Activated B cell treated with CpG ODN at 0.5 μM for 24 hours (primary cell): Measurements from ENCODE around the gene ARHGEF2. TPM values are rescaled to one million over a fixed set of nuclear protein-coding genes. Genes with fewer than 3 reads are reported as not detected.

Source experiments
- ATAC-seq: fragments of 200-7000 bp; cut with Tn5 transposase; one replicate; pipeline ENCODE4 v1.10.0; 2021; ENCODE audit warnings: low read depth, mild to moderate bottlenecking, moderate library complexity
- CTCF ChIA-PET: fragments of 350-600 bp; sonication (Branson Sonifier 250); formaldehyde crosslinking; loops from one replicate; lab custom pipeline; 2021; ENCODE audit warnings: antibody characterized with exemption; lab: Charles Lee
- POLR2A ChIA-PET: fragments of 350-600 bp; sonication (Branson Sonifier 250); formaldehyde crosslinking; loops from one replicate; lab custom pipeline; 2021; ENCODE audit warnings: antibody characterized with exemption; lab: Charles Lee
- DNase-seq: peaks from one replicate; pipeline ENCODE4 v3.0.0; 2022
- H3K27ac Mint-ChIP-seq: one replicate; pipeline ENCODE4 v1.8.0; 2020; ENCODE audit warnings: mixed read lengths
- H3K27me3 Mint-ChIP-seq: one replicate; pipeline ENCODE4 v1.8.0; 2021; ENCODE audit warnings: mixed read lengths
- H3K36me3 Mint-ChIP-seq: one replicate; pipeline ENCODE4 v1.8.0; 2021; ENCODE audit warnings: low read depth, mixed read lengths
- H3K4me1 Mint-ChIP-seq: one replicate; pipeline ENCODE4 v1.8.0; 2021; ENCODE audit warnings: mixed read lengths
- H3K4me3 Mint-ChIP-seq: one replicate; pipeline ENCODE4 v1.8.0; 2020; ENCODE audit warnings: mild to moderate bottlenecking, mixed read lengths
- H3K9me3 Mint-ChIP-seq: one replicate; pipeline ENCODE4 v1.8.0; 2020; ENCODE audit warnings: mixed read lengths
- intact Hi-C: fragments of 100-400 bp; cut with micrococcal nuclease; formaldehyde crosslinking; loops from one replicate; pipeline ENCODE4 v1.15.1; 2024
- total RNA-seq: library from RNA; stranded (reverse); gene quantifications from 2 replicates; pipeline ENCODE4 v1.2.3, GENCODE V29; 2022
- TF ChIP-seq, protein P1 (sequence below): fragments of 200-600 bp; IDR thresholded peaks from one replicate; pipeline ENCODE4 v1.8.0; 2022; ENCODE audit warnings: antibody characterized with exemption, mild to moderate bottlenecking

The ARHGEF2 gene
- total RNA-seq, 1 donor from 2014 or later: 207 TPM

- Mint-ChIP-seq H3K36me3 (peaks cover 63% of the 10 kb centered on the region), H3K9me3 (no peaks in the 10 kb centered on the region), H3K27ac (no peak overlapping the region), H3K27me3 (no peaks in the 10 kb centered on the region), H3K4me1 (no peaks in the 10 kb centered on the region), H3K4me3 (no peak overlapping the region)
- no peak for DNase-seq
- no peak for ATAC-seq
- ChIA-PET POLR2A (no interaction called here), CTCF (no interaction called here)
- TF ChIP-seq, protein P1, sequence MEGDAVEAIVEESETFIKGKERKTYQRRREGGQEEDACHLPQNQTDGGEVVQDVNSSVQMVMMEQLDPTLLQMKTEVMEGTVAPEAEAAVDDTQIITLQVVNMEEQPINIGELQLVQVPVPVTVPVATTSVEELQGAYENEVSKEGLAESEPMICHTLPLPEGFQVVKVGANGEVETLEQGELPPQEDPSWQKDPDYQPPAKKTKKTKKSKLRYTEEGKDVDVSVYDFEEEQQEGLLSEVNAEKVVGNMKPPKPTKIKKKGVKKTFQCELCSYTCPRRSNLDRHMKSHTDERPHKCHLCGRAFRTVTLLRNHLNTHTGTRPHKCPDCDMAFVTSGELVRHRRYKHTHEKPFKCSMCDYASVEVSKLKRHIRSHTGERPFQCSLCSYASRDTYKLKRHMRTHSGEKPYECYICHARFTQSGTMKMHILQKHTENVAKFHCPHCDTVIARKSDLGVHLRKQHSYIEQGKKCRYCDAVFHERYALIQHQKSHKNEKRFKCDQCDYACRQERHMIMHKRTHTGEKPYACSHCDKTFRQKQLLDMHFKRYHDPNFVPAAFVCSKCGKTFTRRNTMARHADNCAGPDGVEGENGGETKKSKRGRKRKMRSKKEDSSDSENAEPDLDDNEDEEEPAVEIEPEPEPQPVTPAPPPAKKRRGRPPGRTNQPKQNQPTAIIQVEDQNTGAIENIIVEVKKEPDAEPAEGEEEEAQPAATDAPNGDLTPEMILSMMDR: no peak
- intact Hi-C loops: no loop called here
Observed at GRCh38 chr1:155900161-155900560, 78.2 kb downstream of the ARHGEF2 start.

DNA sequence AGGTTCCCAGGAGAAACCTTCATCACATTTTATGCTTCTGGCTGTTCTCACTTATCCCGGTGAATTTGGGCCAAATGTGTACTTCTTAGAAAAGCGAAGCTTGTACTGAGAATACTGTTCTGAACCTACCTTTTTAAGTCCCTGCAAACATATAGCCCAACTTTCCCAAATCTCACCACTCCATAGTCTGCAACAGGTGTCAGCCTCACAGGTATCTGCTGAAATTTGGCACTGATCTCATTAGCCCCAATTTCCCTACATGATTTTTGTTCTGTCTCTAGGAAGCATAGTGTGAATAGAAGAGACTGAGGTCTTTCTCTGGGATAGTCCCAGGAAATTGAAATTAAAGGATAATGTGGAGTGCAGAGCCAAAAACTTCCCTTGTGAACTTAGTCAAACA lies 78.7 kb downstream of the ARHGEF2 start:
- TF ChIP-seq, protein P1: no peak
- H3K27me3 Mint-ChIP-seq: no peaks in the 10 kb centered on the region
- H3K9me3 Mint-ChIP-seq: no peaks in the 10 kb centered on the region
- ChIA-PET POLR2A (no interaction called here), CTCF (interaction anchor here (0.6 kb wide), 1 partner anchor 360 kb away, joined by 3 read pairs; no protein-coding TSS in a partner anchor)
- H3K36me3 Mint-ChIP-seq: peaks cover 58% of the 10 kb centered on the region
- DNase-seq (no peak), ATAC-seq (no peak)
- H3K4me1 Mint-ChIP-seq: no peaks in the 10 kb centered on the region
- intact Hi-C loops: no loop called here
- no peak overlapping the region for H3K27ac Mint-ChIP-seq
- no peak overlapping the region for H3K4me3 Mint-ChIP-seq

GRCh38 chr1:155898888-155899287 lies 79.5 kb downstream of the ARHGEF2 start:
- ATAC-seq: no peak
- POLR2A ChIA-PET: no interaction called here
- H3K36me3 Mint-ChIP-seq: peaks cover 50% of the 10 kb centered on the region

GRCh38 chr1:155897746-155898145 lies 80.6 kb downstream of the ARHGEF2 start:
- no peak for DNase-seq
- H3K27me3 Mint-ChIP-seq: no peaks in the 10 kb centered on the region
- ChIA-PET POLR2A (interaction anchor here (0.6 kb wide), 1 partner anchor 812 kb away, joined by 3 read pairs; no protein-coding TSS in a partner anchor), CTCF (no interaction called here)
- TF ChIP-seq, protein P1: no peak
- no peak overlapping the region for H3K27ac Mint-ChIP-seq
- intact Hi-C loops: no loop called here
- no peak for ATAC-seq
- no peaks in the 10 kb centered on the region for H3K4me1 Mint-ChIP-seq
- no peaks in the 10 kb centered on the region for H3K9me3 Mint-ChIP-seq
- peaks cover 45% of the 10 kb centered on the region for H3K36me3 Mint-ChIP-seq
- no peak overlapping the region for H3K4me3 Mint-ChIP-seq

More at GRCh38 chr1:155898888-155899287, 79.5 kb downstream of the ARHGEF2 start:
- intact Hi-C loops: no loop called here
- Mint-ChIP-seq H3K4me1 (no peaks in the 10 kb centered on the region), H3K27me3 (no peaks in the 10 kb centered on the region), H3K27ac (no peak overlapping the region), H3K9me3 (no peaks in the 10 kb centered on the region), H3K4me3 (no peak overlapping the region)
- TF ChIP-seq, protein P1: no peak
- DNase-seq: no peak
- CTCF ChIA-PET: interaction anchor here (0.6 kb wide), 1 partner anchor 359 kb away, joined by 3 read pairs; no protein-coding TSS in a partner anchor

Other genes starting within 250 kb of the ARHGEF2 start
- gene GON4L, start 121.3 kb downstream of the ARHGEF2 start, total RNA-seq: 81.8 and 89.5 TPM in 2 replicates
- 3.3 and 3.7 TPM in 2 replicates for gene SYT11, start 119.0 kb downstream of the ARHGEF2 start, total RNA-seq
- 32.7 and 38.6 TPM in 2 replicates for gene RIT1, start 67.2 kb downstream of the ARHGEF2 start, total RNA-seq
- 88.3 and 105 TPM in 2 replicates for gene KHDC4, start 44.1 kb downstream of the ARHGEF2 start, total RNA-seq
- not detected in 2 replicates for gene RXFP4, start 36.9 kb downstream of the ARHGEF2 start, total RNA-seq
- gene SSR2, start 42.4 kb upstream of the ARHGEF2 start, total RNA-seq: 136 and 146 TPM in 2 replicates
- 28.1 and 32.5 TPM in 2 replicates for gene UBQLN4, start 75.3 kb upstream of the ARHGEF2 start, total RNA-seq
- gene LAMTOR2, start 76.2 kb upstream of the ARHGEF2 start, total RNA-seq: 45.9 and 48.0 TPM in 2 replicates
- gene RAB25, start 82.6 kb upstream of the ARHGEF2 start, total RNA-seq: 0.32 and 0.38 TPM in 2 replicates
- gene MEX3A, start 103.9 kb upstream of the ARHGEF2 start, total RNA-seq: 0.39 and 0.47 TPM in 2 replicates
- gene LMNA, start 136.2 kb upstream of the ARHGEF2 start, total RNA-seq: 40.4 and 47.5 TPM in 2 replicates
- gene SEMA4A, start 175.0 kb upstream of the ARHGEF2 start, total RNA-seq: 7.0 and 7.4 TPM in 2 replicates
- gene SLC25A44, start 215.6 kb upstream of the ARHGEF2 start, total RNA-seq: 17.9 and 26.4 TPM in 2 replicates
- gene PMF1, start 234.5 kb upstream of the ARHGEF2 start, total RNA-seq: 68.8 and 75.8 TPM in 2 replicates